Endothelial cell (in vitro differentiated cells): ENCODE data around the gene SPIRE2. TPM values are rescaled to one million over a fixed set of nuclear protein-coding genes. Genes with fewer than 3 reads are reported as not detected.

ENCODE experiments used
- DNase-seq: peaks from one replicate; pipeline ENCODE4 v3.0.0; 2021; ENCODE audit warnings: low spot score
- H3K27ac Mint-ChIP-seq: one replicate; pipeline ENCODE4 v1.8.0; 2021; ENCODE audit warnings: mixed read lengths, inconsistent platforms; ENCODE audit not compliant: unreplicated experiment
- H3K27me3 Mint-ChIP-seq: one replicate; pipeline ENCODE4 v1.8.0; 2021; ENCODE audit warnings: mild to moderate bottlenecking, moderate library complexity, mixed read lengths, inconsistent platforms; ENCODE audit not compliant: unreplicated experiment
- H3K36me3 Mint-ChIP-seq: one replicate; pipeline ENCODE4 v1.8.0; 2021; ENCODE audit warnings: mild to moderate bottlenecking, low read depth, mixed read lengths, inconsistent platforms; ENCODE audit not compliant: unreplicated experiment
- H3K4me1 Mint-ChIP-seq: one replicate; pipeline ENCODE4 v1.8.0; 2021; ENCODE audit warnings: mild to moderate bottlenecking, mixed read lengths, inconsistent platforms; ENCODE audit not compliant: unreplicated experiment
- H3K4me3 Mint-ChIP-seq: one replicate; pipeline ENCODE4 v1.8.0; 2021; ENCODE audit warnings: mild to moderate bottlenecking, mixed read lengths, inconsistent platforms; ENCODE audit not compliant: unreplicated experiment
- H3K9me3 Mint-ChIP-seq: one replicate; pipeline ENCODE4 v1.8.0; 2021; ENCODE audit warnings: mixed read lengths, inconsistent platforms; ENCODE audit not compliant: unreplicated experiment
- total RNA-seq: library from RNA; stranded (reverse); fragmentation: NEBNext Ultra II Directional; extraction: Animal tissue kit (Norgen Biotek cat#: 25700); gene quantifications from one replicate; pipeline ENCODE4 v1.2.1, GENCODE V29; 2021; ENCODE audit not compliant: unreplicated experiment
- TF ChIP-seq, protein P1 (sequence below): fragments of 200-600 bp; sonication (generic); IDR thresholded peaks from one replicate; pipeline ENCODE4 v1.5.0; 2021; ENCODE audit warnings: antibody characterized with exemption; ENCODE audit not compliant: unreplicated experiment

Gene SPIRE2
- total RNA-seq, 1 donor from 2014 or later = 7.9 TPM

DNA sequence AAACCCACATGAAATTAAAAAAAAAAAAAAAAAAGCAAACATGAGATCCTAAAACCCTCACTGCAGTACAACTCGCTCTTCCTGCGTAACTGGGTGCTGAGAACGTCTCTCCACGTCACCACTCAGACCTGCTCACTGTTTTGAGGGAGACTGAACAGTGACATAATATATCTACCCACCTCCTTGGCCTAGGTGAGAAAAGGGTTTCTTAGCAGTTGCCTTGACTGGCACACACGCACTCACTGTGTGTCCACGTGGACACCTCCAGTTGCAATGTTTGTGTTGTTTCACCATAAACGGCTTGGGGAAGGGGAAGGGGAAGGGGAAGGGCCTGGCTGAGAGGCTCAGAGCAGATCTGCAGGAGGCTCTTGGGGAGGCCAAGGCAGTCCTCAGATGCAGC lies 43.9 kb upstream of the SPIRE2 start:
- H3K36me3 Mint-ChIP-seq = peaks cover 18% of the 10 kb centered on the region
- no peak for DNase-seq
- no peaks in the 10 kb centered on the region for H3K9me3 Mint-ChIP-seq
- H3K27me3 Mint-ChIP-seq = peaks cover 4% of the 10 kb centered on the region
- TF ChIP-seq, protein P1, sequence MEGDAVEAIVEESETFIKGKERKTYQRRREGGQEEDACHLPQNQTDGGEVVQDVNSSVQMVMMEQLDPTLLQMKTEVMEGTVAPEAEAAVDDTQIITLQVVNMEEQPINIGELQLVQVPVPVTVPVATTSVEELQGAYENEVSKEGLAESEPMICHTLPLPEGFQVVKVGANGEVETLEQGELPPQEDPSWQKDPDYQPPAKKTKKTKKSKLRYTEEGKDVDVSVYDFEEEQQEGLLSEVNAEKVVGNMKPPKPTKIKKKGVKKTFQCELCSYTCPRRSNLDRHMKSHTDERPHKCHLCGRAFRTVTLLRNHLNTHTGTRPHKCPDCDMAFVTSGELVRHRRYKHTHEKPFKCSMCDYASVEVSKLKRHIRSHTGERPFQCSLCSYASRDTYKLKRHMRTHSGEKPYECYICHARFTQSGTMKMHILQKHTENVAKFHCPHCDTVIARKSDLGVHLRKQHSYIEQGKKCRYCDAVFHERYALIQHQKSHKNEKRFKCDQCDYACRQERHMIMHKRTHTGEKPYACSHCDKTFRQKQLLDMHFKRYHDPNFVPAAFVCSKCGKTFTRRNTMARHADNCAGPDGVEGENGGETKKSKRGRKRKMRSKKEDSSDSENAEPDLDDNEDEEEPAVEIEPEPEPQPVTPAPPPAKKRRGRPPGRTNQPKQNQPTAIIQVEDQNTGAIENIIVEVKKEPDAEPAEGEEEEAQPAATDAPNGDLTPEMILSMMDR = no peak
- no peak overlapping the region for H3K27ac Mint-ChIP-seq
- peak overlapping the region; percentile 31 for H3K4me3 Mint-ChIP-seq
- no peaks in the 10 kb centered on the region for H3K4me1 Mint-ChIP-seq

DNA sequence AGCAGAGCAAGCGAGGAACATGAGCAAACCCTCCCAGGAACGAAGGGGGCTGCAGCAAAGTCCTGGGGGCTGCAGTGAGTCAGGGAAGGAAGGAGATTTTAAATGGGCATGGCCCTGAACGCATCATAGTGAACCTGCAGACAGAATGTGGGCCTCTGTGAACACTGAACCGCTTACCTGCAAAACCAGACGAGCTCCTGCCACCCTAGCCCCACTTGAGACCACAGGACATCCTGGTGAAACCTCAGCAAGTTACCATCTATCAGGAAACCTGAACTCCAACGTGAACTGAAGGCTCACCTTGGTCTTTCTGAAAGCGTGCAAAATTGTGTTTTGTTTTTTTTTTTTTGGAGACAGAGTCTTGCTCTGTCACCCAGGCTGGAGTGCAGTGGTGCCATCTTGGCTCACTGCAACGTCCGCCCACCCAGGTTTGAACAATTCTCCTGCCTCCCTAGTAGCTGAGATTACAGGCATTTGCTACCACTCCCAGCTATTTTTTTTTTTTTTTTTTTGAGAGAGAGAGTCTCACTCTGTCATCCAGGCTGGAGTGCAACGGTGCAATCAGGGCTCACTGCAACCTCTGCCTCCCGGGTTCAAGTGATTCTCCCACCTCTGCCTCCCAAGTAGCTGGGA lies 42.6 kb upstream of the SPIRE2 start:
- Mint-ChIP-seq H3K9me3 (no peaks in the 10 kb centered on the region), H3K27me3 (peaks cover 4% of the 10 kb centered on the region), H3K4me3 (no peak overlapping the region), H3K36me3 (peaks cover 24% of the 10 kb centered on the region), H3K4me1 (no peaks in the 10 kb centered on the region), H3K27ac (no peak overlapping the region)
- TF ChIP-seq, protein P1 = no peak
- DNase-seq = no peak

DNA sequence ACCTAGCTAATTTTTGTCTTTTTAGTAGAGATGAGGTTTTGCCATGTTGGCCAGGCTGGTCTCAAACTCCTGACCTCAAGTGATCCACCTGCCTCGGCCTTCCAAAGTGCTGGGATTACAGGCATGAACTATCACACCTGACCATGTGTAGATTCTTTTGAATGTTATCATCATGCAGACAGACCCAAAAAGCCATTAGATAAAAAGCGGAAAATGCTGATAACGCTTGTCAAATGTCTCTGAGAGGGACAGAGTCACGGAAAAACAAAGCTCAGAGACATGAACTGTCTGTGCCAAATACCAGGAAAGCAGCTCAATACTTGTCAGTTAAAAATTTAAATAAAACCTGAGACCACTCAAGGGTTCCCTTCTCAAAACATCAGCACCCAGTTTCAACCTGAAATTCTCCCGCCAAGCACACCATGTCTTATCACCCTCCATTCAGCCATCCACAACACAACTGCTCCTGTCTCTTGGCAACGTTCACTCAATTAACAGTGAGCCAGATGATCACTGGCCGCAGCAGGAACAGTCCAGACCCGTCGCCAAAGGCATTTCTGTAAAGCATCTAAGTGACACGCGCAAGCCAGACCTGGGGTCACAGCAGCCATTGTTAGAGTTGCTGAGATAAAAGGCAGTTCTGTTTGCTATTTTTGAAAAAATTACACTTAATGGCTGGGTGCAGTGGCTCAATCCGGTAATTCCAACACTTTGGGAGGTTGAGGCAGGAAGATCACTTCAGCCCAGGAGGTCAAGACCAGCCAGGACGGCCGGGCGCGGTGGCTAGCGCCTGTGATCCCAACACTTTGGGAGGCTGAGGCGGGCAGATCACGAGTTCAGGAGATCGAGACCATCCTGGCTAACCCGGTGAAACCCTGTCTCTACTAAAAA lies 41.6 kb upstream of the SPIRE2 start:
- TF ChIP-seq, protein P1 = no peak
- Mint-ChIP-seq H3K27ac (no peak overlapping the region), H3K36me3 (peaks cover 24% of the 10 kb centered on the region), H3K4me3 (no peak overlapping the region), H3K4me1 (no peaks in the 10 kb centered on the region), H3K9me3 (no peaks in the 10 kb centered on the region), H3K27me3 (peaks cover 4% of the 10 kb centered on the region)
- no peak for DNase-seq

DNA sequence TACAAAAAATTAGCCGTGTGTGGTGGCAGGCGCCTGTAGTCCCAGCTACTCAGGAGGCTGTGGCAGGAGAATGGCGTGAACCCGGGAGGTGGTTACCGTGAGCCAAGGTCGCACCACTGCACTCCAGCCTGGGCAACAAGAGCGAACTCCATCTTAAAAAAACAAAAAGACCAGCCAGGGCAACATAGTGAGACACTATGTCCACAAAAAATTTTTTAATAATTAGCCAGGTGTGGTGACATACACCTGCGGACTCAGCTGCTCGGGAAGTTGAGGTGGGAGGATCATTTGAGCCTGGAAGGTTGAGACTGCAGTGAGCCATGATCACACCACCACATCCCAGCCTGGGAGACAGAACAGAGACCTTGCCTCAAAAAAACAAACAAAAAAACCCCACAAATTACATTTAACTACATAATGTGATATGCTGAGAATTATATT lies 40.9 kb upstream of the SPIRE2 start:
- no peak for DNase-seq
- H3K36me3 Mint-ChIP-seq = peaks cover 28% of the 10 kb centered on the region
- H3K27ac Mint-ChIP-seq = no peak overlapping the region
- no peaks in the 10 kb centered on the region for H3K4me1 Mint-ChIP-seq
- H3K4me3 Mint-ChIP-seq = no peak overlapping the region
- peaks cover 4% of the 10 kb centered on the region for H3K27me3 Mint-ChIP-seq
- TF ChIP-seq, protein P1 = no peak
- H3K9me3 Mint-ChIP-seq = no peaks in the 10 kb centered on the region
